ENCODE data around the gene PAIP2. TPM values are rescaled to one million over a fixed set of nuclear protein-coding genes. Genes with fewer than 3 reads are reported as not detected.

PAIP2 gene
- total RNA-seq, 2 donors from 2014 or later: 105 to 119 TPM

GRCh38 chr5:139360384-139360783 lies 18.7 kb downstream of the PAIP2 start:
- intact Hi-C loops (cut with DNase I): no loop called here
- DNase-seq (ENCODE audit: low spot score): no peak
- Histone ChIP-seq H3K27me3 (replicated peaks; ENCODE audit: insufficient read depth) (no peaks in the 10 kb centered on the region), H3K4me1 (replicated peaks) (no peaks in the 10 kb centered on the region), H3K36me3 (peaks cover 0 to 2% of the 10 kb centered on the region in 2 donors), H3K27ac (no peak overlapping the region), H3K4me3 (no peak overlapping the region), H3K9me3 (no peaks in the 10 kb centered on the region)
- TF ChIP-seq POLR2AphosphoS5 (IDR thresholded peaks at IDR 0.05) (no peak), POLR2A (IDR thresholded peaks at IDR 0.05) (no peak), CTCF (IDR thresholded peaks at IDR 0.05) (no peak)
- 99% methylated on average over 4 of the region's 4 CpGs for WGBS

GRCh38 chr5:139361835-139362429 lies 20.3 kb downstream of the PAIP2 start:
- WGBS: 82% methylated on average over 6 of the region's 6 CpGs
- Histone ChIP-seq H3K27ac (no peak overlapping the region), H3K36me3 (peaks cover 3 to 15% of the 10 kb centered on the region in 2 donors), H3K9me3 (no peaks in the 10 kb centered on the region), H3K4me3 (no peak overlapping the region), H3K4me1 (replicated peaks) (no peaks in the 10 kb centered on the region), H3K27me3 (replicated peaks; ENCODE audit: insufficient read depth) (no peaks in the 10 kb centered on the region)
- no peak for DNase-seq (ENCODE audit: low spot score)
- intact Hi-C loops (cut with DNase I): no loop called here
- TF ChIP-seq POLR2AphosphoS5 (IDR thresholded peaks at IDR 0.05) (no peak), CTCF (IDR thresholded peaks at IDR 0.05) (no peak), POLR2A (IDR thresholded peaks at IDR 0.05) (no peak)

GRCh38 chr5:139363937-139364336 lies 22.3 kb downstream of the PAIP2 start:
- TF ChIP-seq POLR2AphosphoS5 (IDR thresholded peaks at IDR 0.05) (no peak), POLR2A (IDR thresholded peaks at IDR 0.05) (no peak), CTCF (IDR thresholded peaks at IDR 0.05) (no peak)
- Histone ChIP-seq H3K27me3 (replicated peaks; ENCODE audit: insufficient read depth) (no peaks in the 10 kb centered on the region), H3K4me3 (no peak overlapping the region), H3K4me1 (replicated peaks) (no peaks in the 10 kb centered on the region), H3K27ac (no peak overlapping the region), H3K36me3 (peaks cover 3 to 15% of the 10 kb centered on the region in 2 donors), H3K9me3 (no peaks in the 10 kb centered on the region)
- 59% methylated on average over 2 of the region's 2 CpGs for WGBS
- no peak for DNase-seq (ENCODE audit: low spot score)
- intact Hi-C loops (cut with DNase I): no loop called here

GRCh38 chr5:139364466-139364865 lies 22.8 kb downstream of the PAIP2 start:
- intact Hi-C loops (cut with DNase I): no loop called here
- WGBS: 61% methylated on average over 2 of the region's 2 CpGs
- TF ChIP-seq POLR2A (IDR thresholded peaks at IDR 0.05): no peak
- no peak for DNase-seq (ENCODE audit: low spot score)
- no peak overlapping the region for H3K27ac ChIP-seq
- H3K4me1 ChIP-seq (replicated peaks): no peaks in the 10 kb centered on the region
- no peak overlapping the region for H3K4me3 ChIP-seq
- H3K36me3 ChIP-seq: peaks cover 3 to 15% of the 10 kb centered on the region in 2 donors
- H3K9me3 ChIP-seq: no peaks in the 10 kb centered on the region
- no peaks in the 10 kb centered on the region for H3K27me3 ChIP-seq (replicated peaks; ENCODE audit: insufficient read depth)

GRCh38 chr5:139368613-139369012 lies 27.0 kb downstream of the PAIP2 start:
- no peaks in the 10 kb centered on the region for H3K4me1 ChIP-seq (replicated peaks)
- no peaks in the 10 kb centered on the region for H3K27me3 ChIP-seq (replicated peaks; ENCODE audit: insufficient read depth)
- no peaks in the 10 kb centered on the region for H3K9me3 ChIP-seq
- H3K36me3 ChIP-seq: peaks cover 3 to 15% of the 10 kb centered on the region in 2 donors
- no peak overlapping the region for H3K27ac ChIP-seq
- no peak overlapping the region for H3K4me3 ChIP-seq
- intact Hi-C loops (cut with DNase I): no loop called here
- 60% methylated on average over 2 of the region's 2 CpGs for WGBS
- TF ChIP-seq CTCF (IDR thresholded peaks at IDR 0.05) (no peak), POLR2A (IDR thresholded peaks at IDR 0.05) (no peak), POLR2AphosphoS5 (IDR thresholded peaks at IDR 0.05) (no peak)
- DNase-seq (ENCODE audit: low spot score): no peak

Data from prostate gland (tissue), 2 donors.